Kidney tubule cell (primary cell): ENCODE results near the gene IL21.
A peak's percentile ranks its signal among the peaks of the same experiment; 100 is the strongest.

ENCODE experiments used
- DNase-seq: peaks from one replicate; pipeline ENCODE4 v3.0.0-alpha.2; 2018; ENCODE audit warnings: low spot score

The IL21 gene

GRCh38 chr4:122633211-122633610, 12.3 kb upstream of the IL21 start:
- DNase-seq = no peak

- DNase-seq = no peak
Measured at GRCh38 chr4:122632396-122633143, 11.7 kb upstream of the IL21 start.

DNA sequence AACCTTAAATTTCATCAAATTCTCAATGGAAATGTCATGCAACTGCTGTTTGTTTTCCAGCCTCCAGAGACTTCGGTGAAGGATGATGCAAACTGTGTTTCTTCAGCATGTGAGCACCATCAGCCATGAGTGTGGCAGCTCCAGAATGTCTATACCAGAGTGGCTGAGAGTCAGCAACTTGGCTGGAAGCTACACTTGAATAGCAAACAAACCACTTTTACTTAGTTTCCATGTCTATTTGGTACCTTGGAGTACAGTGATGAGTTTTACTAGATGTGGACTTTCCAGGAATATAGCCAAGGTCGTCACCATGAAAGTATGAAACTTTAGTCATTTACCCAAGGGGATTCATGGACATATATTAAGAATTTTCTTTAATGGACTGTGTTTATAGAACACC, 4.3 kb upstream of the IL21 start:
- no peak for DNase-seq

DNA sequence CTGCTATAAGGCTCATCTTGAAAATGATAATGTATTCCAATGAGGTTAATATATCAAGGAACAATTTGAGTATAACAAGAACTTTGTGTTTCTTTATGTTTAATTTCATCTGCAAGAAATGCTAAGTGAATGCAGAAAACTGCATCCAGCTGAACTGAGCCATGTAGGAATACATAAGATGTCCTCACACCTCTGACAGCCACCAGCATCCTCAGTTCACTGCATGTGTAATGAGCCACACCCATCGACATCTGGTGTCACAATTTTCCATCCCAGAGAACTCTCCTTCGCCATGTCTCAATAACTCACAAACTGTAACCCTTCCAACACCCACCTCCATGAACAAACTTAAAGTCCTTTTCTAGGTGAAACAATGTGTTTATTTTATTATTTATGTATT, 3.3 kb upstream of the IL21 start:
- DNase-seq = no peak

DNA sequence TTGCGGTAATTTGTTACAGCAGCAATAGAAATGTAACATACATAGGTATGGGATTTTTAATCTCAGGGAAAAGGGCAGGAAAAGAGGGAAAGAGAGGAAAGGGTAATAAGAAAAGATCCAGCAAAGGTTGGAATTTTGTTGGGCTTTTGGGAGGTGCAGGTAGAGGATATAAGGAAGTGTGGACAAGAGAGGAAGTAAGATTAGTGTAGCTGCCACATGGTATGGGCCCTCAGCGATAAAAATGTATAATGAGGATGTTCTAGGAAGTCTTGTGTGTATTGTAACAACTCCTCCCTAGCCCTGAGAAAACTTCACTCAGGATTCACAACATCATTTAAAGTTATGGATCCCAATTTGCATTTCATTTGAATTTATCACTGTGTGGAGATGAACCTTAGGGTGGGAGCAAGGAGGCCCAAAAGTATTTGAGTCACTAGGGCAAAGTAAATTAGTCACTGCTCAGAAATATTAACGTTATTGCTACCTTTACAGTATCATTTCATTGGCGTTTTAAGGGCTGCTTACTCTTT, 2.8 kb upstream of the IL21 start:
- DNase-seq = no peak

- DNase-seq = no peak
Measured at GRCh38 chr4:122622400-122622799, 1.5 kb upstream of the IL21 start.

GRCh38 chr4:122619611-122620010, 1.3 kb downstream of the IL21 start:
- no peak for DNase-seq

- DNase-seq = no peak
Measured at GRCh38 chr4:122617597-122618593, 3.0 kb downstream of the IL21 start.

GRCh38 chr4:122616915-122617596, 3.8 kb downstream of the IL21 start:
- no peak for DNase-seq

DNA sequence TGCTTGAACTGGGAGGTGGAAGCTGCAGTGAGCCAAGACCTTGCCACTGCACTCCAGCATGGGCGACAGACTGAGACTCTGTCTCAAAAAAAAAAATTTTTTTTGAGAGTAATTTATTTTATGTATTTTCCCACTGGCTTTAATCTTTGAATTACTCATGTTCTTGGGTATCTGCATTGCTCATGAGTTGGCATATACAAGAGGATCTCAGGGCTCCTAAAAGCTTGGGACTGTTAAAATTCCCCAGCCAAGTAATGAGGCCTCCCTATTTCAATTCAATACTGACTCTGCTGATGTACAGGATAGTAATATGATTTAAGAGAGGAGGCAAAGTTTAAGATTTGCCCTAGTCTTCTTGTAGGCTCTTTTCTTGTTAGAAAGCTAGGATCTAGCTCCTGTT, 6.2 kb downstream of the IL21 start:
- no peak for DNase-seq

GRCh38 chr4:122612540-122612939, 8.3 kb downstream of the IL21 start:
- DNase-seq = peak; percentile 22

DNA sequence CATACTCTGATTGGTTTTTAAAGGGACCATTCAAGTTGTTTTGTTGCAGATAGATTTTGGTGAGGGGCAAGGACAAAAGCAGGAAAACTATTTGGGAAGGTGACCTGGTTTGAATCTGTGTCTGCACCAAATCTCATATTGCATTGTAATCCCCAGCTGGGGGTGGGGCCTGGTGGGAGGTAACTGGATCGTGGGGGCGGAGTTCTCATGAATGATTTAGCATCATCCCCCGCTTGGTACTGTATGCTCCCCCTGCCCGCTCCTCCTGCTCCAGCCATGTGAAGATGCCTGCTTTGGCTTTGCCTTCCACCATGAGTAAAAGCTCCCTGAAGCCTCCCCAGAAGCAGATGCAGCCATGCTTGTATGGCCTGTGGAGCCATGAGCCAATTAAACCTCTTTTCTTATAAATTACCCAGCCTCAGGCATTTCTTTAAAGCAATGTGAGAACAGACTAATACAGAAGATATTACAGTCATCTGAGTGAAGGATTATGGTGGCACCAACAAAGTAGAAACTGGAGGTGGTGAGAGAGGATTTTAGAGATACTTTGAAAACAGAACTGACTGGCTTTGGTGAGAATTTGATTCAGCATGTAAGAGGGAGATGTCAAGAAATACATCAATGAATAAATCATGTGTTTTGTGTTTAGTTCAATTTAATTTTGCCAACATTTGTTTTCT, 14.4 kb downstream of the IL21 start:
- DNase-seq = no peak

GRCh38 chr4:122604146-122604545, 16.7 kb downstream of the IL21 start:
- DNase-seq = no peak

GRCh38 chr4:122603156-122603574, 17.7 kb downstream of the IL21 start:
- DNase-seq = no peak

DNA sequence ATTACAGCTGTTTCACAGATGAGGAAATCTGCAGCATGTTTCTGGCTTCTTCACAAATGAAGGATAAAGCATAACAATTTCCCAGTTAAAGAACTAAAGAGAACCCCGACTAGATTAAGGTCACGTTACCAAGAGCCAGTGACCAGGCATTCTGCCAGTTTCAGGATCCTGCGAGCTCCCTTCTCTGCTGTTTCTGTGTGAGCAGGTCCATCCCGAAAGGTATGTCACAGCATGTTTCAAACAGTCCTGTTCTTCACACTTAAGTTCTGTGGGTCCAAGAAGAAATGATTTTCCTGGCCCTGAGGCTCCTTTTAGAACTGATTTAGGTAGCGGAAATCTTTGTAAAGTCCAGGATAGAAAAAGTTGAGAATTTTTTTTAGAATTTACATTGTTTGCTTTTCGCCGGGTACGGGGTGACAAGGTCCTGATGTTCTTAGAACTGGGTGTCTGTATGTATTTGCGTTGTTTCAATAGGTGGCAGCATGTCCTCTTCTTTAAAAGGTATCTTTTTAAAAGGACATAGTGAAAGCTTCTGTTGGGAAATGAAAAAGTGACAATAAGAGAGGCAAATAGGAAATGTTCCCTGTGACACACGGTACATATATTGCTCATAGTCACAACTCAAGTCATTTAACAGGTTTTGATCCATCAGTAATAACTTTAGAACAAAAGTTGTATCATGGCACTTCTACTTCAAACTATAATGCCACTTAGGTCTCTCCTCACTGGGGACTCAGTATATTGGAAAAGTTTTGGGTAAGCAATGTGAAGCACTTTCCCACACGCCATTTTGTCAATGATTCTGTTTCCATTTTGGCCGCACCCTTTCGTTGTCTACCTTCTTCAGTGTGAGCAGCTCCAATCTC, 18.4 kb downstream of the IL21 start:
- DNase-seq = peak; percentile 66

GRCh38 chr4:122591196-122591595, 29.7 kb downstream of the IL21 start:
- DNase-seq = no peak

DNA sequence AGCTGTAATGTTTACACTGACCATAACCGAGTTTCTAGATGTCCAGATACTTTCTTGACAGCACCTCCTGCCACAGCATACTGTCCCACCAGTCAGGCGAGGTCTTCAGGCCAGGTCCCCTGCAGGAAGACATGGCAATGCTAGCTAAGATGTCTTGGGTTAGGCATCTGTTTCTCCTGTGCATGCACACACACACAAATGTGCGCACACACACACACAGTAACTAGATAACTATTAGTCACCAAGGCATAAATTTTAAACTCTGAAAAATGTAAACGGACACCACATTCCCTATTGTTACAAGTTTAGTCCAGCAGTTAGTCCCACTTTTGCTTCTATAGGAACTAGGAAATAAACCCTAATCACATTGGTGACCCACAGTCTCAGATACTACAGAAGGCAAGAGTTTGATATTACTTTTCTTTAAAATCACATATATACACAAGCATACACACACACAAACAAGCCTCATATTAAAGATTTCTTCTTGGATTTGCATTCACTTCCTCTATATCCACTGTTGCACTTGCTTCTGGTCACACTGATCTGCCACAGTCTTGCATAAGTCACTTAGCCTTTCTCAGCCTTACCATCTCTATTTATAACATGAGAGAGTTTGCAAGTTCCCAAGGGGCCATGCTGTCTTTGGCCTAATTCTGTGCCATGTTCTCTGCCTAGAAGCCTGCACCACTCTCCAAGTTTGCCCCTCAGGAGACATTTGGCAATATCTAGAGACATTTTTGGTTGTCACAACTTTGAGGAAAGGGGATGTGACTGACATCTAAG, 32.2 kb downstream of the IL21 start:
- no peak for DNase-seq

- peak; percentile 44 for DNase-seq
Measured at GRCh38 chr4:122584519-122584918, 36.3 kb downstream of the IL21 start.

- DNase-seq = no peak
Measured at GRCh38 chr4:122583906-122584305, 37.0 kb downstream of the IL21 start.
